Measurements from ENCODE around the gene STRIP1. TPM values are rescaled to one million over a fixed set of nuclear protein-coding genes. Genes with fewer than 3 reads are reported as not detected.

Gene STRIP1
- total and polyA plus RNA-seq, 10 of the 15 experiments (the other 5 are each of a cell fraction or from before 2014, with no cell fraction given), result 6.3 to 26.6 (median 18.0) TPM

DNA sequence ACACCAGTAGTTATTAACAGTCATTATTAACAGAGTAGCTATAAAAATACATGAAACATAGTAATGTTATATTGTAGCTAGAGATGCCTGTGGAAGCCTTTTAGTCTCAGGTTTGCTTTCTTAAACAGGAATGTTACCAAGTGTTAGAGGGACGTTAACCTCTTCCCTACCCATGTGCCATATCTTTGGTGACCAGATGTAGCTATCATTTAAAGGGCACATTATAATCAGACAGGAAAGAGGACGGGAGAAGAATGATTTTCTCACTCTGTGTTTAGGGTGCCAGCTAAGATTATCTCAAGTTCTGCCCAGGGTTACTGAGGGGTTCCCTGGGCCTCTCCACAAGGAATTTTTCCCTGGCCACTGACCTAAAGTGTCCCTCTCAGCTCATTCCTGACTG, 57.0 kb downstream of the STRIP1 start:
- Histone ChIP-seq H3K79me2 (ENCODE audit: control insufficient read depth, insufficient read depth, low read length) (no peaks in the 10 kb centered on the region), H4K20me1 (ENCODE audit: control insufficient read depth, insufficient read depth) (no peaks in the 10 kb centered on the region), H3K9me3 (replicated peaks; ENCODE audit: control insufficient read depth, insufficient read depth, low read length) (no peaks in the 10 kb centered on the region), H3K36me3 (ENCODE audit: control insufficient read depth in 2 of 2, insufficient read depth in 2 of 2, low read length in 1 of 2) (no peaks in the 10 kb centered on the region), H3K27ac (ENCODE audit: control insufficient read depth, insufficient read depth) (no peak overlapping the region), H3K4me3 (no peak overlapping the region), H3K4me1 (ENCODE audit: control insufficient read depth, insufficient read depth, low read length) (no peaks in the 10 kb centered on the region), H3K9ac (ENCODE audit: control insufficient read depth, insufficient read depth, low read length) (no peak overlapping the region), H3K4me2 (ENCODE audit: control insufficient read depth, insufficient read depth) (no peak overlapping the region), H2AFZ (ENCODE audit: control insufficient read depth, low read depth, low read length) (no peak overlapping the region), H3K27me3 (replicated peaks in 1 of 2; ENCODE audit: control insufficient read depth in 2 of 2, insufficient read depth in 2 of 2, low read length in 1 of 2) (peaks cover 0 to 9% of the 10 kb centered on the region in 2 experiments; a peak in 1 of 4 replicates)
- ATAC-seq (no peak), DNase-seq (ENCODE audit: low read depth, low spot score) (no peak), FAIRE-seq (no peak)
- intact Hi-C loops (cut with micrococcal nuclease; ENCODE audit: unreplicated experiment), result no loop called here
- in situ Hi-C loops (cut with MboI), result no loop called here
- ChIA-PET CTCF (interaction anchor here (0.9 to 6.8 kb wide), 11 partner anchors 11 to 401 kb away, joined by 3 to 120 read pairs (median 4); no protein-coding TSS in a partner anchor), RAD21 (ENCODE audit: unreplicated experiment) (interaction anchor here (2.5 kb wide), 1 partner anchor 13 kb away, joined by 14 read pairs; no protein-coding TSS in a partner anchor), SMC1A (ENCODE audit: uncharacterized antibody, unreplicated experiment) (interaction anchor here (0.9 to 1.8 kb wide), 3 partner anchors 14 to 405 kb away, joined by 3 to 5 read pairs (median 3); no protein-coding TSS in a partner anchor), POLR2A (no interaction called here)
- no TSS peak for BruUV-seq (replicated peaks)
- 0% methylated on average over 2 of the region's 2 CpGs for WGBS (ENCODE audit: insufficient coverage, insufficient replicate concordance, low lambda C conversion rate, missing lambda C conversion rate)
- TF ChIP-seq POLR2AphosphoS2 (IDR thresholded peaks at IDR 0.05; ENCODE audit: low read depth, low read length) (no peak), ZNF274 (IDR thresholded peaks at IDR 0.05; ENCODE audit: insufficient read depth, insufficient read length) (no peak), EED (IDR thresholded peaks at IDR 0.05; ENCODE audit: low read depth) (no peak), TCF3 (IDR thresholded peaks at IDR 0.05; ENCODE audit: borderline replicate concordance, insufficient read depth, low read depth, low read length) (no peak), RB1 (IDR thresholded peaks at IDR 0.05; ENCODE audit: borderline replicate concordance) (no peak), MEF2B (IDR thresholded peaks at IDR 0.05; ENCODE audit: partially characterized antibody, poor library complexity, severe bottlenecking) (no peak), SP1 (IDR thresholded peaks at IDR 0.05; ENCODE audit: low read depth, low read length) (no peak)
- TF ChIP-seq, protein P1, sequence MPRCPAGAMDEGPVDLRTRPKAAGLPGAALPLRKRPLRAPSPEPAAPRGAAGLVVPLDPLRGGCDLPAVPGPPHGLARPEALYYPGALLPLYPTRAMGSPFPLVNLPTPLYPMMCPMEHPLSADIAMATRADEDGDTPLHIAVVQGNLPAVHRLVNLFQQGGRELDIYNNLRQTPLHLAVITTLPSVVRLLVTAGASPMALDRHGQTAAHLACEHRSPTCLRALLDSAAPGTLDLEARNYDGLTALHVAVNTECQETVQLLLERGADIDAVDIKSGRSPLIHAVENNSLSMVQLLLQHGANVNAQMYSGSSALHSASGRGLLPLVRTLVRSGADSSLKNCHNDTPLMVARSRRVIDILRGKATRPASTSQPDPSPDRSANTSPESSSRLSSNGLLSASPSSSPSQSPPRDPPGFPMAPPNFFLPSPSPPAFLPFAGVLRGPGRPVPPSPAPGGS (IDR thresholded peaks at IDR 0.05; ENCODE audit: borderline replicate concordance, insufficient read depth, low read depth, low read length, poor library complexity, severe bottlenecking), result no peak
- TF ChIP-seq, protein P2, sequence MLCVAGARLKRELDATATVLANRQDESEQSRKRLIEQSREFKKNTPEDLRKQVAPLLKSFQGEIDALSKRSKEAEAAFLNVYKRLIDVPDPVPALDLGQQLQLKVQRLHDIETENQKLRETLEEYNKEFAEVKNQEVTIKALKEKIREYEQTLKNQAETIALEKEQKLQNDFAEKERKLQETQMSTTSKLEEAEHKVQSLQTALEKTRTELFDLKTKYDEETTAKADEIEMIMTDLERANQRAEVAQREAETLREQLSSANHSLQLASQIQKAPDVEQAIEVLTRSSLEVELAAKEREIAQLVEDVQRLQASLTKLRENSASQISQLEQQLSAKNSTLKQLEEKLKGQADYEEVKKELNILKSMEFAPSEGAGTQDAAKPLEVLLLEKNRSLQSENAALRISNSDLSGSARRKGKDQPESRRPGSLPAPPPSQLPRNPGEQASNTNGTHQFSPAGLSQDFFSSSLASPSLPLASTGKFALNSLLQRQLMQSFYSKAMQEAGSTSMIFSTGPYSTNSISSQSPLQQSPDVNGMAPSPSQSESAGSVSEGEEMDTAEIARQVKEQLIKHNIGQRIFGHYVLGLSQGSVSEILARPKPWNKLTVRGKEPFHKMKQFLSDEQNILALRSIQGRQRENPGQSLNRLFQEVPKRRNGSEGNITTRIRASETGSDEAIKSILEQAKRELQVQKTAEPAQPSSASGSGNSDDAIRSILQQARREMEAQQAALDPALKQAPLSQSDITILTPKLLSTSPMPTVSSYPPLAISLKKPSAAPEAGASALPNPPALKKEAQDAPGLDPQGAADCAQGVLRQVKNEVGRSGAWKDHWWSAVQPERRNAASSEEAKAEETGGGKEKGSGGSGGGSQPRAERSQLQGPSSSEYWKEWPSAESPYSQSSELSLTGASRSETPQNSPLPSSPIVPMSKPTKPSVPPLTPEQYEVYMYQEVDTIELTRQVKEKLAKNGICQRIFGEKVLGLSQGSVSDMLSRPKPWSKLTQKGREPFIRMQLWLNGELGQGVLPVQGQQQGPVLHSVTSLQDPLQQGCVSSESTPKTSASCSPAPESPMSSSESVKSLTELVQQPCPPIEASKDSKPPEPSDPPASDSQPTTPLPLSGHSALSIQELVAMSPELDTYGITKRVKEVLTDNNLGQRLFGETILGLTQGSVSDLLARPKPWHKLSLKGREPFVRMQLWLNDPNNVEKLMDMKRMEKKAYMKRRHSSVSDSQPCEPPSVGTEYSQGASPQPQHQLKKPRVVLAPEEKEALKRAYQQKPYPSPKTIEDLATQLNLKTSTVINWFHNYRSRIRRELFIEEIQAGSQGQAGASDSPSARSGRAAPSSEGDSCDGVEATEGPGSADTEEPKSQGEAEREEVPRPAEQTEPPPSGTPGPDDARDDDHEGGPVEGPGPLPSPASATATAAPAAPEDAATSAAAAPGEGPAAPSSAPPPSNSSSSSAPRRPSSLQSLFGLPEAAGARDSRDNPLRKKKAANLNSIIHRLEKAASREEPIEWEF (IDR thresholded peaks at IDR 0.05; ENCODE audit: insufficient replicate concordance, low read depth, low read length), result no peak
- TF ChIP-seq, protein P3, sequence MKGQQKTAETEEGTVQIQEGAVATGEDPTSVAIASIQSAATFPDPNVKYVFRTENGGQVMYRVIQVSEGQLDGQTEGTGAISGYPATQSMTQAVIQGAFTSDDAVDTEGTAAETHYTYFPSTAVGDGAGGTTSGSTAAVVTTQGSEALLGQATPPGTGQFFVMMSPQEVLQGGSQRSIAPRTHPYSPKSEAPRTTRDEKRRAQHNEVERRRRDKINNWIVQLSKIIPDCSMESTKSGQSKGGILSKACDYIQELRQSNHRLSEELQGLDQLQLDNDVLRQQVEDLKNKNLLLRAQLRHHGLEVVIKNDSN (IDR thresholded peaks at IDR 0.05; ENCODE audit: borderline replicate concordance, extremely low read length, insufficient read depth, low read depth, low read length), result no peak
- TF ChIP-seq, protein P4, sequence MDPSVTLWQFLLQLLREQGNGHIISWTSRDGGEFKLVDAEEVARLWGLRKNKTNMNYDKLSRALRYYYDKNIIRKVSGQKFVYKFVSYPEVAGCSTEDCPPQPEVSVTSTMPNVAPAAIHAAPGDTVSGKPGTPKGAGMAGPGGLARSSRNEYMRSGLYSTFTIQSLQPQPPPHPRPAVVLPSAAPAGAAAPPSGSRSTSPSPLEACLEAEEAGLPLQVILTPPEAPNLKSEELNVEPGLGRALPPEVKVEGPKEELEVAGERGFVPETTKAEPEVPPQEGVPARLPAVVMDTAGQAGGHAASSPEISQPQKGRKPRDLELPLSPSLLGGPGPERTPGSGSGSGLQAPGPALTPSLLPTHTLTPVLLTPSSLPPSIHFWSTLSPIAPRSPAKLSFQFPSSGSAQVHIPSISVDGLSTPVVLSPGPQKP (IDR thresholded peaks at IDR 0.05; ENCODE audit: low read depth, low read length), result no peak
